HG03060 (cell line): ENCODE data around the gene ACTR3.

Experiments
- ATAC-seq: cut with Tn5 transposase; IDR thresholded peaks from one replicate; pipeline ENCODE4 v1.9.1; 2021; ENCODE audit warnings: low read depth, moderate number of reproducible peaks; ENCODE audit not compliant: unreplicated experiment

The ACTR3 gene

GRCh38 chr2:113963965-113964364 is 74.1 kb downstream of the ACTR3 start:
- ATAC-seq, result no peak

- no peak for ATAC-seq
Measured at GRCh38 chr2:113964436-113964835, 74.5 kb downstream of the ACTR3 start.

GRCh38 chr2:113965228-113965627 is 75.3 kb downstream of the ACTR3 start:
- ATAC-seq, result no peak

- peak; percentile 70 for ATAC-seq
Measured at GRCh38 chr2:113965644-113966043, 75.8 kb downstream of the ACTR3 start.

- no peak for ATAC-seq
Measured at GRCh38 chr2:113966171-113966570, 76.3 kb downstream of the ACTR3 start.

GRCh38 chr2:113966832-113967231 is 76.9 kb downstream of the ACTR3 start:
- peak; percentile 58 for ATAC-seq

GRCh38 chr2:113967272-113967671 is 77.4 kb downstream of the ACTR3 start:
- ATAC-seq, result no peak

- ATAC-seq, result no peak
Measured at GRCh38 chr2:113972766-113973165, 82.9 kb downstream of the ACTR3 start.

- ATAC-seq, result no peak
Measured at GRCh38 chr2:113973810-113974209, 83.9 kb downstream of the ACTR3 start.

GRCh38 chr2:113974727-113975126 is 84.8 kb downstream of the ACTR3 start:
- no peak for ATAC-seq

- ATAC-seq, result no peak
Measured at GRCh38 chr2:113976277-113976928, 86.5 kb downstream of the ACTR3 start.

GRCh38 chr2:113977060-113977659 is 87.3 kb downstream of the ACTR3 start:
- no peak for ATAC-seq

- no peak for ATAC-seq
Measured at GRCh38 chr2:113977660-113978523, 88.0 kb downstream of the ACTR3 start.

GRCh38 chr2:113978524-113979190 is 88.8 kb downstream of the ACTR3 start:
- no peak for ATAC-seq

GRCh38 chr2:113979191-113980128 is 89.6 kb downstream of the ACTR3 start:
- no peak for ATAC-seq

- no peak for ATAC-seq
Measured at GRCh38 chr2:113980946-113981345, 91.1 kb downstream of the ACTR3 start.

- ATAC-seq, result no peak
Measured at GRCh38 chr2:113981404-113982134, 91.7 kb downstream of the ACTR3 start.

- ATAC-seq, result no peak
Measured at GRCh38 chr2:113985554-113986397, 95.9 kb downstream of the ACTR3 start.
